GM11168 (cell line): ENCODE data around the gene USH2A.
"Not testable (repeated sequence)": the region's sequence is repeated elsewhere in the genome, so short reads cannot be mapped to it uniquely, and the experiment has no call there.

Experiments used
- in situ Hi-C: fragments of 300-500 bp; cut with MboI; formaldehyde crosslinking; loops from one replicate; pipeline ENCODE4 v1.12.0; 2022; ENCODE audit warnings: low sequenced_read_pairs; ENCODE audit not compliant: unreplicated experiment

USH2A gene

DNA sequence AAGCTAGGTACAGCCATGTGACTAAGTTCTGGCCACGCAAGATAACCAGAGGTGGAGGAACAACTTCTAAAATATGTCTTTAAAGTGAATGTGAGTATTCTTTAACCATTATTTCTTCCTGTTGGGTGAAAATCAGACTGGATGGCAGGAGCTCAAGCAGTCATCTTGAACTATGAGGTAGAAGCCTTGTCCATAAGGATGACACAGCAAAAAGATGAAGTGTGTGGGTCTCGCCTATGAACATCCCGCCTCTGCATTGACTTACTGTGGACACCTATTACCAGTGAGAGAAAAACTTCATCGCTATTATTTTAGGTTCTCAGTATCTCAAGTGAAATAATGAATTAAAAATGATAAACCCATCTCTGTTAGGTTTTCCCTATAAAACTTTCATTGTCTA, 365.3 kb downstream of the USH2A start:
- in situ Hi-C loops, result no loop called here

DNA sequence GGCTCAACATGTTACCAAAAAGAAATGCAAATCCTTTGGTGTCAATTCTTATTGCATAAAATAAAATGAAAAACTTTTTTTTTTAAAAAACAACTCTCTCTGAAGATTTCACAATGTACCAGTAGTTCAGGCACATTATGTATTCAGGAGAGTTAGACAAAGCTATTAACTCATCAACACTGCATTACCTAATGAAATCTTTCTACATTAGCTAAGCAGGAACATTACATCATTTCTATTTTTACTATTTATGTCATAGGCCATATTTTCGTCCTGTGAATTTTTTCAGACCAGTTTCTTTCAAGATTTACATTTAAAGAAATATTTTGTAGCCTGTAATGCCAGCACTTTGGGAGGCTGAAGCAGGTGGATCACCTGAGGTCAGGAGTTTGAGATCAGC, 366.2 kb downstream of the USH2A start:
- in situ Hi-C loops, result no loop called here

DNA sequence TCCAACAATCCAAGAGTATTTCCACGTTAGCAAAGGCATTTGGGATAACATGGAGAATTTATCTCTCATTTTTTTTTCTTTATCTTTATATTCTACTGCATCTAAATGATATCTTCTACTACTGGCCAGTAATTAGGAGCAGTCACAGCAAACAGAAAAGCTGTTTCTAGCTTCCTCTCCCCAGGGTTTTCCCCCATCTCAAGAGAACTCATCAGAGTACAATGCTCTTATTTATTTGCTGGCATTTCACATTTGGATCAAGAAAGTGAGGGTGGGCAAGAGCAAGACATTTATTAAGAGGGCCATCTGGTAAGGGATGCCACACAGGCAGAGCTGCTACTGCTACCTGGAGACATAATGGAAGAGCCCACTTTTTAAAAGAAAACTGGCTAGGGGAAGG, 368.2 kb downstream of the USH2A start:
- in situ Hi-C loops, result no loop called here

DNA sequence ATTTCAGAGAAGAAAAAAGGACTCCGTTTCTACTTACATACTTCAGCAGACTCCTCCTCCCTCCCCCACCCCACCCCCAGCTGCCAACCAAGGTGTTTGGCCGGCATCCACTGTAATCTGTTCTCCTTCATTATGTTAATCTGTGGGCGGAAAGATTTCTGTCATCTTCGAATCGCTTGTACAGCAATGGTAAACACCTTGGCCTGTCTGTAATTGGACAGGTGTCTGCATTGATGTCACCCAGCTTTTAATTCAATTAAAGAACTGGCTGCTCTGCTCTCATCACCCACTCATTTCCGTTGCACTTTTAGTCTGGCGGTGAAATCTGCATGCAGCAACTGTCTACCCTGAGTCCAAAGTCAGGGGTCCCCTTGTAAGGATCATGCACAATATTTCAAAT, 368.6 kb downstream of the USH2A start:
- in situ Hi-C loops, result no loop called here

DNA sequence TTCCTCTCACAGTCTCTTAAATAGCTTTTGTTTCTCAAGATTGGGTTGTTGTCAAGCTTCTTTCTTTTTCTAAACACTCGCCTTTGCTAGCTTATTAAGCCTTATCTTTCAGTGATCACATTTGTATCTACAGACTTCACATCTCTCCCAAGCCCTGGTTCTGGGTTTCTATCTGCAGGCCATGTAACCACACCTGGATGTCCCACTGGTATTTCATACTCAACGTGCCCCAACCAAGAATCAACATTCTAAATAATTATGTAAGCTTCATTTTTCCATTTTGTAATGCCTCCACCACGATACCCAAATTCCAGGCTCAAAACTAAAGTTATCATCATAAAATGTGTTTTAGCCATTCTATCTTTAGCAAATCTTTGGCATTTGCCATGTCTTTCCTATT, 372.2 kb downstream of the USH2A start:
- in situ Hi-C loops, result no loop called here

DNA sequence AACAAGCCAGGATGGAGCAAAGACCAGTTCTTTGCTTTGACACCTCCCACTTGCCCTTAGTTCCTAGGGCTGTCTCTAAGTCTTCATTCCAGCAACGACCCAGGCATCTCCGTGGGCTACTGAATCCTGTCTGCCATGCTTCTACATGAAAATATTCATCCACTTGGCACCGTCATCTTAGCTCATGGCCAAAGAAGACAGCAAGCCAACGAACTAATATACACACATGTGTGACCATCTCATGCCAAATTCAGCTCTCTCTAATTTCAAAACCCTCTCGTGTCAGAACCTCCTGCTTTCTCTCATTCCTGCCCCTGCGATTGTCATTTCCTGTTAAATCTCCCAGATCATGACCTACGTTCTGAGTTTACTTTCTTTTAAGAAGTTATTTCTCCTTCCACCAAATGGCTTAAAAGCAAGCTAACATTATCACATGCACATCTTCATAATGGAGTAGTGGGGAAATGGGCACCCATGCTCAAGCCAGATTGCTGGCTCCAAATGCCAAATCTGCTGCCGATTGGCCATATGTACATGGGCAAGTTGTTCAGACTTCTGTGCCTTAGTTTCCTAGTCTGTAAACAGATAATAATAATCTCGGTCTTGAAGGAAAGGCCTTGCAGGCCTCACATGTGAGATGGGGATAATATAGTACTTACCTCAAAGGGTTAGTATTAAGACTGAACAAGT, 373.4 kb downstream of the USH2A start:
- in situ Hi-C loops, result no loop called here

DNA sequence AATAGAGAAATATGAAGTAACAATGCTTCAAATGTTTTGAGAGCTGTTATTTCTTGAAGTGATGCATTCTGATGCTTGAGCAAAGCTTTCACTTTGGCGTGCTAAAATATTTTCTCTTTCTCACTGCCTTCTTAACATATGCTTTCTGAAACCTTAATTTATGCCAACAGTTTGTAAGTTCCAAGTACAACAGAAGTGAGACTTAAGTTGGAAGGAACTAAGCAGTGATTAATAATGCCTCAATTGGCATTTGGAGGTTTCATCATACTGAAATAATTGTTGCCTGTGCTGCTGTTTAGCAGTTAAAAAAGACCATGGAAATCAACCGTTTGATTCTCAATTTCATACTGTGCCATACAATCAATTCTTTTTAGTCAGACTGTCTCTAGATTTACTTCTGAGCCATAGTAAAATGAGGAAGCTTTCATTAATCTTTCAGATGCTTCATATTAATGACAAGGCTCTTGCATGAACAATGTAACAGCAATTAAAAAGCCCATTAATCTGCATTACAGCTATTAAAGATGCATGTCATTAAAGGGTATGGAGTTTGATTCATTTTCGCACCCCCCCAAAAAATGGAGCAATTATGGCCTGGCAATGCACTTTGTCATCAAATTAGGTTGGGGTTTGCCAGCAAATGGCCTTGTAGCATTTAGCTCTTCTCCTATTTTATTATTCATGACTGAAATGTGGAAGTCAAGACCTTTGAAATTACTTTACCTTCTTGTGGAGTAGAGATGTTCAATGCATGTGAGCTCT, 375.3 kb downstream of the USH2A start:
- in situ Hi-C loops, result no loop called here

DNA sequence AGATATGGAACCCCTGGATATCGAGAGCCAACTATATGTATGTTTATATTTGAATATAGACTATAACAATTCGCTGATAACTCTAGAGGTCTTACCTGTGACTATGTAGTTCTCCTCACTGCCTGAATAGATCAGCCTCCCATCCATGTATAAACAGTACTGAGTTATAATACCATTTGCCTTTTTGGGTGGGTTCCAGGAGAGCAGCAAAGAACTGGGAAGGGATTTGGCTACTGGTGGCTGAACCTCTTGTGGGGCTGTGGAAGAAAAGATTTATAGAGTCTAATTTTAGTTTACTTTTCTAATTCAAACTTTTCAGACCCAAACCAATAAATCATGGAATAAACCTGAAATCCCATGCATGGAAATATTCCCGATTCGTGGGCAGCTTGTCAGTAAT, 376.9 kb downstream of the USH2A start:
- in situ Hi-C loops, result no loop called here

DNA sequence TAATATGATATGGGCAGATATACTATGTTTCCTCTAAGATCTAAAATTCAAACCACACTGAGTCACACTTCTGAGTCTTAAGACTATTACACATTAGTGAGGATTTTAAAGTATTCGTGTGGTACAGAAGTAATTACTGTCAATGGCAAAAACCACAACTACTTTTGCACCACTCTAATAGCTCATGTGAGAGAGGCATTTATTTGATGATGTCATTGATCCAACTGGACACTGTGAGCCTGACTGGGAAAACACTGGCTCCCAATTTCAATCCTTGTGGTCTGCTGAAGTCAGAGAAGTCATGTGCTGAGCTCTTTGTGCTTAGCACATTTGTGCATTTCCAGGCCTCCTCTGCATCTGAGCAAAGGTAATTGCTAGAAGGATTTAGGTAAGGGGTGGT, 377.8 kb downstream of the USH2A start:
- in situ Hi-C loops, result no loop called here

DNA sequence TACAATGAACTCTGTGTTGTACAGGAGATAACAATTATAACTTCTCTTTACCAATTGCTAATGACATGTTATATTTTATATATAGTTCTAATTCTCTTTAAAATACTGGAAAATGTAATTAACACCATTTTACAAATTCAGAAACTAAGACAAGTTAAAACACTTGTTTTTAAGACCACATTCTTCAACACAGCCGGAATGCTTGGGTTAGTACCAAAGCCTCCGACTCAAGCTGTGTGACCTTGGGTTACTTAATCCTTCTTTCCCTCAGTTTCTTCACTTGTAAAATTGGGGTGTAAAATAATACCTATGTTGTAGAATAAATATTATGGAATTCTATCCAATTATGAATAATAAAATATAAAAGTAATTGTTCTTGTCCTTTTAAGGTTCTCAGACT, 378.7 kb downstream of the USH2A start:
- in situ Hi-C loops, result no loop called here

DNA sequence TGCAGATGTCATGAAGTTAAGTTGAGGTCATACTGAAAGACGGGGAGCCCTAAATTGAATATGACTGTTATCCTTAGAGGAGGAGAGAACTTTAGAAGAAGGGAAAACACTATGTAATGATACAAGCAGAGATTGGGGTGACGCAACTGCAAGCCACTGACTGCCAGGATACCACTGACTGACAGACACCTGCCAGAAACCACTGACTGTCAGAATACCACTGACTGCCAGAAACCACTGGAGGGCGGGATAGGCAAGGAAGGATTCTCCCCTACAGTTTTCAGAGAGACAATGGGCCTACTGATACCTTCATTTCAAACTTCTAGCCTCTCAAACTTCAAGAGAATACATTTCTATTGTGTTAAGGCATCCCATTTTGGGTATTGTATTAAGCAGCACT, 388.7 kb downstream of the USH2A start:
- in situ Hi-C loops, result no loop called here

DNA sequence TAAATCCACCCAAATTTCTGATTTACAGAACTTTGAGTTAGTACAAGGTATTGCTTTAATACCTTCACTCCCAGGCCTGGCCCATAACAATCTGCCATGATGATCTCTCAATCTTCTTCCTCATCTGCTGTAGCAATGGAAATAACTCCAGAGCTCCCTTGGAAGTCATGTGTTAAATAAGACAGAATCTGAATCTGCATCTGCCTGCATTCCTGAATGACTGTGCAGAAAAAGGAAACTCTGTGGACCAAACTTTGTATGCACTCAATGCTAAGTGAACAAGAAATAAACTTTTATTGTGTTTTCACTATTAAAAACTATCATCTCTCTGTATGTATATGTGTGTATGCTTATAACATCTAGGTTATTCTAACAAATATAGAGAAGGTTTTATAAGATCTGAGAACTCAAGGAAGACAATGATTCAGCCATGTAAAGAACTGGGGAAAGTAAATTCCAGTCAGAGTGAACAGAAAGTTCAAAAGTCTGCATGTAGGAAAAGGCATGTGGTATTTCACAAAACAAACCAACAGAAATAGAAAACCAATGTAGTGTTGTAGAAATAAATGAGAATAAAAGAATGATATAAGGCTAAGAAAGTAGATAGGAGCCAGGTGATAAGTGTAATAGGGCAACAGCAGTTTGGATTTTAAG, 390.2 kb downstream of the USH2A start:
- in situ Hi-C loops, result no loop called here

DNA sequence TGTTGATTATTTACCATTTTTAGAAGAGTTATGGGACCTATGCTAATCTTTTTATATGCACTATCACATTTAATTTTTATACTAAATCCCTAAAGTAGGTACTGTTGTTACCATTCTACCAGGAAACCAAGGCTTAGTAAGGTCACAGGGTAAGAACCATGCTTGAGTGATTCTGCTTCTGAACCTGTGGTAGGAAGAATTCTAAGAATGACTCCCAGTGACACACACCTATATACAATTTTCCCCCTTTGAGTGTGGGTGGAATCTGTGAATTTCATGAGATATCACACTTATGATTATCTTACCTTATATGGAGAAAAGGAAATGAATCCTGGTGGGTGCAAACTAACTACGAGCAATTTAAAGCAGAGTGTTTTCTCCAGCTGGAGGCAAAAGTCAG, 391.0 kb downstream of the USH2A start:
- in situ Hi-C loops, result no loop called here

DNA sequence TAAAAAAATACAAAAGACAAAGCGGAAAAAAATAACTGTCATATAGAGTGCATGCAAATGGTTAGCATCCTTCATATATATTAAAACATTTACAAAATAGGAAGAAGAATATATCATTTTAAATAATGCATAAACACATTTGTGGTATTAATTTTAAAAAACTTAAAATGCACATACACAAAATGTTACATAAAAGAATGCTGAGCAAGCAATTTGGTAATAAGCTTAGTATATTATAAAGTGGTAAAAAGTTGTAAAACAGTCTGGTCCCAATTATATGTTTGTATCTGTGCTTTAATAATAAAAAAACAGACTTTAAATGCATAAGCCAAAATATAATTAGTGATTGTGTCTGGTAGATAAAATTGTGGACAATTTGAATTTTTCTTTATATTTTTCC, 394.6 kb downstream of the USH2A start:
- in situ Hi-C loops, result no loop called here

DNA sequence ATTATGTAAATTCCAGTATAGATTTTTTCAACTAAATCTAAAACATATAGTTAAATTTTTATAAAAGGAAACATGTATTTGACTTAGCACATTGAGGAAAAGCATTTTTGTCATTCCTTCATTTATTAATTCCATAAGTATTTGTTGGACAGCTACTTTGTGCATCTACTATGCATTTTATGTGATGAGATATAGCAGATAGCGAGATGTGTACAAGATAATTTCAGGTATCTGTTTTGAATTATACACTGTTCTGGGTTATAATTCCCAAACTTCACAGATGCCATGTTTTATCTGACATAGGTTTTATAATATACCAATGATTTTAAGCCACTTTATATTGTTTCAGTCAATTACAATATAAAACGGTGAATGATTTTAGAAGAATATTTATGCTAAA, 398.7 kb downstream of the USH2A start:
- in situ Hi-C loops, result no loop called here

DNA sequence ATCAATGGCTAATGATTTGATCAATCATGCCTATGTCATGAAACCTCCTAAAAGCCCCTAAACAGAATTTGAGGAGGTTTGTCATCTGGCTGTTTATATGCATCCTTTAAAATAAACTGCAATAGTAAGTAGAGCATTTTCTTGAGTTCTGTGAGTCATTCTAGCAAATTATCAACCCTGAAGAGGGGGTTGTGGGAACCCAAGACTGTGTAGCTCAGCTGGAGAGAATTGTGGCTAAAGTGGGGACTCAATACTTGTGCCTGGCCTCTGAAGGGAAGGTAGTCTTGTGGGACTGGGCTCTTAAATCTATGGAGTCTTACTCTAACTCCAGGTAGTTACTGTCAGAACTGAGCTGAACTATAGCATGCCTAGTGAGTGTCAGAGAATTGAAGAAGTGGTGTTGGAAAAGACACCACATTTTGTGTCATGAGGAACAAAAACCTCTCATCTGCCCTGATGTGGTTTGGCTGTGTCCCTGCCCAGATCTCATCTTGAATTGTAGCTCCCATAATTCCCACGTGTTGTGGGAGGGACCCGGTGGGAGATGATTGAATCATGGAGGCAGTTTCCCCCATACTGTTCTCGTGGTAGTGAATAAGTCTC, 402.4 kb downstream of the USH2A start:
- in situ Hi-C loops, result no loop called here

DNA sequence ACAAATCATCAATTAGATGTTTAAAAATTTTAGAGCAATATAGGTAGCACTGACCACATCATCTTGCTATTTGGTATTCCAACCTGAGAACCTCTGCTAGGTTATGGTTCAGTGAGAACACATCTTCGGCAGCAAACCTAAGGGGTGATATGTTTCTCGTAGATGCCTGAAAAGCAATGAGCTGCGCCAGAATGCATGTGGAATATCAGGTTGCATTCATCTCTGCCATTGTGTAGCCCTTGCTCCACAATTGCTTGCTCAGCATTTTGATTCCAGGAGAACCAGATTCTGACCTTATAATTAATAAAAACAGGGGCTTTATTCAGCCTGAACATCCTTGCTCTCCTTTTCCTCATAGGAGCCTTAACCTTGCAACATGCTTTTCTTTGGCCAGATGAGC, 408.1 kb downstream of the USH2A start:
- in situ Hi-C loops, result no loop called here

DNA sequence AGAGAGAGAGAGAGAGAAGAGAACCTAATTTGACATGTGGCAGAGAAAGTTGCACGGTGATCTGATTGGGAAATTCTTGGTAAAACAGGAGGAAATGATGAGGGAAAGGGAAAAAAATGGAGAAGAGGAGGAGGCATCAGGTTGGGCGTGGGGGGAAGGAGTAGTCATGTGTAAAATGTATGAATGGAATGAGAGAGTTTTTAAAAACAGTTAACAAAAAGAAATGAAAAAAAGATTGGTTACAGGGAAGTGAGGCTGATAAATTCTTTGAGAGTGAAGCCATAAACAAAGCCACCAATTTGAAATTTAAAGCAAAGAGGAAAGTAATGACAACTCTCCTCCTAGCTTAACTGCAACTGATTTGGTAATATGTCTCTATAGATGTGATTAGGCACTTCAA, 409.2 kb downstream of the USH2A start:
- in situ Hi-C loops, result no loop called here

DNA sequence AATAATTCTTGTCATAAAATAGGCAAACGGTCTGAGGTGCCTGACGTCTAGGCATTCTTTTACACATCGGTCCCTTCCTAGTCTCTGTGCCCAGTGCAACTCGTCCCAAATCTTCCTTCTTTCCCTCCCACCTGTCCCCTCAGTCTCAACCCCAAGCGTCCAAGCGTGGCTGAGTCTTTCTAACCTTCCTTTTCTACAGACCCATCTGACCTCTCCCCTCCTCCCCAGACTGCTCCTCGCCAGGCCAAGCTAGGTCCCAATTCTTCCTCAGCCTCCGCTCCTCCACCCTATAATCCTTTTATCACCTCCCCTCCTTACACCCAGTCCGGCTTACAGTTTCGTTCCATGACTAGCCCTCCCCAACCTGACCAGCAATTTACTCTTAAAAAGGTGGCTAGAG, 413.8 kb downstream of the USH2A start:
- in situ Hi-C loops, result not testable (repeated sequence)

DNA sequence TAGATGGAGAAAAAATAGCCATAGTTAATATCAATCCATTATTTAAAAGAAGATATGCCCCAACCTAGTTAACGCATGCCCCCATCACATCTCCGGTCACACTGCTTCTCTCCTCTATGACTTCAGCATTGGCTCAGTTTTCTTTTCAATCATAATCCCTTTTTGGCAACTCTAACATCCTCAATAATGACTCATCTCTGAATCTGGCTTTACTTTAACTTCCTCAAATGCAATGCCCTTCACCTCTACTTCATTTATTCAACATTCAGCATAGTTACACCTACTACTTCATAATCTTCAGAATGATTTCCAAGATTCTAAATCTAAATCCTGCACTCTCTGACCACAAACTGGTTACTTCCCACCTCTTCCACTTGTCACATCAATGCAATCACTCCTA, 417.3 kb downstream of the USH2A start:
- in situ Hi-C loops, result no loop called here

DNA sequence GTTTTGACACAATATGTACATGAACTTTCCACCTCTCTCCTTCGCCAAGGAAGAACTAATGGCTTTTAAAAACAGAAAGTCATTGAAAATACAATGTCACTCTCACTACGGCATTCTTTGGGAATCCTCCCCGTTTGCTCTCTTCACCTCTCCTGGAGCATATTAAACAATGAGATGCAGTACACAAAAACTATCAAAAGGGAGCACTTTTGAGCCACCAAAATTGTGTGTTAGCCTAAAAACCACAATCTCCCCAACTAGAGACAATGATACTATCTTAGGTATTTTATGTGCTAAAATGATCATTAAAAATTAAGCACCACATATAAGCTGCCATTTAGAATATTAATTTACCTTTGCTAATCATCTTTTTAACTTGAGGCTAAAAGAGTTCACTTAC, 430.6 kb downstream of the USH2A start:
- in situ Hi-C loops, result no loop called here
